Nucleus accumbens (tissue), 56 donors: ENCODE results near the gene RAPGEF4.

Source experiments
- DNase-seq, 56 donors: peaks; one replicate each; lab custom pipeline; 2025; lab: John Stamatoyannopoulos, UW

The RAPGEF4 gene

DNA sequence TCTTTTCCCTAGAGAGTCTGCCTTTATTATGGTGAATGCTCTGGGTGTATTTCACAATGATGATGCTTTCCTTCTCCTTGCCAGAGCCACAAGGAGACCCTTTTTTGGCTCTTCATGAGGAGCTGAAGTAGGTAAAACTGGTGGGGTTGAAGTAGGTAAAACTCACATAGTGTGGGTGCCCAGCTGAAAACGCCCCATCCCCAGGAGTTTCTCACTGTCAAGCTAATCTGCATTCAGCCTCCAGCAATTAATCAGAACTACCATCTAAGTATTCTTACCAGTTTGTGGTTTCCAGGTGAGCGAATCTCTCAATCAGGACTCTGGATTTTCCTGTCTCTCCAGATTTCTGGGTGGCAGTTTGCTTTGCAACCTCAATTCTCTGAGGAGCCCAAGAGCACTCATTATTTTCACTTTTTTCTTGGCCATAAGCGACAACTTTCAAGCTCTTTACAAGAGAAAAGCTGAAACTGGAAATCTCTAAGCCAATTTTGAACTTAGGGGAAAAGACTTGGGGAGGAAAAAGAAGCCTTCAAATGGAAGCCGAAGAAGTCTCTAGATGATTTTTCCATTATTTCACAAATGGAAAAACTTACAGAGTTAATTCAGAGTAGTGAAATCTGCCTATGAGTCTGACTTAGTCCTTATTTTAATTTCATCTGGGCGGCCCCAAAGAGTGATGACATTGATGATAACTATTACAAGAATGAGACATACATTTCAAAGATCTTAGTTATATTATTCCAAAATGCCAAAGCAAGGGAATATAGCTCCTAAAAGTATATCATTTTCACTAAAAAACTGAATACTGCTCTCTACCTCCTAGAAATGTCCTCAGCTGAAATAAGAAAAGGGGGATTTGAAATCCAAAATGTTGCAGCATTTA is 218.6 kb downstream of the RAPGEF4 start:
- no peak for DNase-seq

GRCh38 chr2:172955587-172955986 is 219.9 kb downstream of the RAPGEF4 start:
- no peak for DNase-seq

DNA sequence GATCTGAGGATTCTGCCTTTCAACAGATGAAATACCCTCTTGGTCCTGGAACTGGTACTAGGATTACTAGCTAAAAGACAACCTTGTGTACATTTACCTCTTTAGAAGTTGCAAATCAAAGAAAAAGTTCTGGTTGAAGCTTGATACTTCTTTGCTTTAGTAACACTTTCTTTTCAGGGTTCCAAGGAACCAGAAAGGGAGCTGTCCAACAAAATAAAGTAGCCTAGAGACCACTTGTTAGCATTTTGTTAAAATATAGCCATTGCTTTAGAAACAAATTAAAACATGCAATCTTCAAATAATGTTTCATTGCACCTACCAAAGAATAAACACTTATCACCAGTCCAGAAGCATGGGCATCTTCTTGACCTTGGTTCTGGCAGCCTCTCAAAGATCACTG is 222.1 kb downstream of the RAPGEF4 start:
- DNase-seq = no peak

DNA sequence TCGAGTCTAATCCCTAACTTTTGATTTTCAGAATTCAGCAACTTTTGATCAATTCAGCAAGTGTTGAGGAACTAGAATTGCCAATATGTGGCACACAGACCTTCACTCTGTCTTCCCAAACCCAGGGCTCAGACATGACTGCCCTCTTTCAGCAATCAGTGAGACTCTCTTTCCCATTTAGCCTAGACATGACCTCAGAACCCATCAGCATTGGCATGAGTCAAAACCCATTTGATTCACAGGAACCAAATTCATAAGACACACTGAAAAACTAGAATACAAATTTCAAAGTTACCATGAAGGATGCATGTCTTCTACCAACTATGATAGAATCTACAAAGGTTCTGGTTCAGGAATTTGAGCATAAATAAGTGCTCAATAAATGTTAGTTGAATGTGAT is 226.4 kb downstream of the RAPGEF4 start:
- no peak for DNase-seq

GRCh38 chr2:172962824-172963223 is 227.2 kb downstream of the RAPGEF4 start:
- no peak for DNase-seq

DNA sequence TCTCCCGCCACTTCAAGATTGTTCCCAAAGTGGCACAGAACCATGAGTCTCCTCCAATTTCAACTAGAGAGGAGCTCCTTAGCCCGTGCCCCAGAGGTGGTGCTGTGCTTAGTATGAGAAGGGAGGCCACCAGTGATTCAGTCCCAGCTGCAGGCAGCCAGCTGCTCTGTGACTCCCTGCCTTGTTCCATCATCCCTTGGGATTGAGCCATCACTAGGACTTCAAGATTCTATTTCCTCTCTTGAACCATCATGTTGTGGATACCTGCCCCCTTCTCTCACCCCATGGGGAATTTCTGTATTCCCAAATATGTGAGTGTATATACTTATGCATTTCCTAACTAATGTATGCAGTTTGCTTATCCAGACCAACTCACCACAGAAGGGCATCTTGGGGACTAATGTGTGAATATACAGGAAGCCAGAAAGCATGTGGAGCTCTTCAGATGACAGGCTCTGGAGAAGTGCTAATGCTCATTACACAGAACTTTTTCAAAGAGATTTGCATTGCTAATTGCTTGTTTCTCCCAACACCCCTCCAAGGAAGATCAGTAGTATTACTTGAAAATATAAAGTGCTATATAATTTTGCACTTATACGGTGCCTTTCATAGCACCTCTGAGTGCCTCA is 229.0 kb downstream of the RAPGEF4 start:
- no peak for DNase-seq

GRCh38 chr2:172965433-172966212 is 230.0 kb downstream of the RAPGEF4 start:
- no peak for DNase-seq

DNA sequence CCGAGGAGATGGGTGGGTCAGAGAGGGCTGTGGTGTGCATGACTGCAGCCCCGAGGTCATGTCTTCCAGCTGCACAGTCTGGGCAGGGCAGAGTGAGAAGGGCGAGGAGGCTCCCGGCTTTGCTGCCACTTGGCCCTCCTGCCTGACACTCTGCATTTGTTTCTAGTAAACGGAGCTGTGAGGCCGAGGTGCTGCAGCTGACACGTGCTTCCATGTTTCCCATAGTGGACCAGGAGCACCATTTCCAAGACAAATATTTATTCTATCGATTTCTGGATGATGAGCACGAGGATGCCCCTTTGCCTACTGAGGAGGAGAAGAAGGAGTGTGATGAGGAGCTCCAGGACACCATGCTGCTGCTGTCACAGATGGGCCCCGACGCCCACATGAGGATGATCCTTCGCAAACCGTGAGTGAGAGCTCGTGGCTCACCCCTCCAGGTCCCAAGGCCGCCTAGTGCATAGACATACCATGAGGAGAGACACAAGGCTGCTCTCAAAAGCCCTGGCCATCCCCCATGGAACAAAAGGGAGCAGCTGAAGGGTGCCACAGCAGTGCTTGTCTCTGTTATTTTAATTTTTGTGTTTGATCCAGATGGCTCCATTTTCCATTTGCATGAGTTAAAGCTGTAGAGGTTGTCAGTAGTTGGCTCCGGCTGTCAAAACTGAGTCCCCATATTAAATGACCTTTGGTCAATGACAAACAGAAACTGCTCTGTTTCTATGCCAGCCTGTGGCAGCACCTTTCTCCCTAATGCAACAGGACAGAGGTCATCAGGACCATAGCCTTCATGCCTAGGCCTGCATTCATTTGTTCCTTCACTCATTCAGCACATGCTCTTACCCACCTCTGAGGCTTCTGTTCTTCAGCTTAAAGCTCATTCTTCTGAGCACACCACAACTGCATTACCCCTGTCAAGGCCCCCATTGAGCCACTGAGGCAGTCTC is 231.7 kb downstream of the RAPGEF4 start:
- DNase-seq = no peak

DNA sequence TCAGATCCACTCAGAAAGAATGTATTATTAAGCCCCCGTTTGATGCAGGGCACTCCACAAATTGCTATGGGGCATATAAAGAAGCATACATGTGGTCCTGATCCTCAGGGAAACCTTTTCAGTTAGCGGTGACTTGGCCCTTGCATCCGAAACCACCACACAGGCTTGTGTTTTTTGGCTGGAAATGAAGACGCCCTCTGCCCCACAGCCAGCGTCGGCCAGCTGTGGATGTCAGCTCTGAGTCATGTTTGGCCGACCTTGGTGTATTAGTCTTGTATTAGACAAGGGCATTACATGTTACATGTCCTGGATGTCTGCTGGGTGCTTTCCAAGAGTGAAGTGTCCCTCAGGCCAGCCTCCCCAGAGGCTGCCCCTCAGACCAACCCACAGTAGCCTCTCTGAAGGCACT is 232.4 kb downstream of the RAPGEF4 start:
- DNase-seq = no peak

DNA sequence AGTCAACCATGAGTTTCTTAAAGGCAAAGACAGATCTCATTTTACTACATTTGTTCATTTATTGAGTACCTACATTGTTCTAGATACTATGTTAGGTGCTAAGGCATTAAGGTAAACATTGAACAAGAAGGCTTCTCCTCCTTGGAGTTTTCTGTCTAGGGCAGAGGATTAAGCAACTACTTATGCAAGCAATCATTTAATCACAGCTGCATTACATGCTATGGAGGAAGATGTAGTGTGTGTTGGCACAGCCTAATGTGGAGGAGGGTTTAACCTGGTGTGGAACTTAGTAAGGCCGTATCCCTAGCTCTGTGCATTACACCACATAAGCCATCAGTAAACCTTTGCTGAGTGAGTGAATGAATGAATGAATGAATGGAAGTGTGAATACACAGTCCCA is 233.5 kb downstream of the RAPGEF4 start:
- no peak for DNase-seq

- no peak for DNase-seq
Measured at GRCh38 chr2:172969609-172970008, 234.0 kb downstream of the RAPGEF4 start.

DNA sequence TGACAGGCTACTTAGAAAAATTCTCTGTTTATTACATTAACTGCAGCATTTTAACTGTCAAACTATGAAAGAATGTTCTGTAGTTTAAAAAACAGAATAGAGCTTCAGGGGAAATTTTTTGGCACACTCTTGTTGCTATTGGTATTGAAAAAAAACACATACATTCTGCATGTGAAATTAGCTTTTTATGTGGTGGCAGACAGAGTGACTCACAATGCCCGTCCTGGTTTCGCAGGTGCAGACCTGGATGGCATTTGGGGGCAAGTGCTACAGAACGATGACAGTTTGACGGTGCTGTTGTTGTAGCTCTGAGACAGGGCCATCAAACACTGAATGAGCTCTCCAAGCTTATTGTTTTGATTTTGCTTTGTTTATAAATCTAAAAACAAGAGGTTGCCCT is 235.0 kb downstream of the RAPGEF4 start:
- DNase-seq = peak in 1 of 56 donors; percentile 31

- peak in 2 of 56 donors; percentile 5 for DNase-seq
Measured at GRCh38 chr2:172972005-172972619, 236.5 kb downstream of the RAPGEF4 start.

DNA sequence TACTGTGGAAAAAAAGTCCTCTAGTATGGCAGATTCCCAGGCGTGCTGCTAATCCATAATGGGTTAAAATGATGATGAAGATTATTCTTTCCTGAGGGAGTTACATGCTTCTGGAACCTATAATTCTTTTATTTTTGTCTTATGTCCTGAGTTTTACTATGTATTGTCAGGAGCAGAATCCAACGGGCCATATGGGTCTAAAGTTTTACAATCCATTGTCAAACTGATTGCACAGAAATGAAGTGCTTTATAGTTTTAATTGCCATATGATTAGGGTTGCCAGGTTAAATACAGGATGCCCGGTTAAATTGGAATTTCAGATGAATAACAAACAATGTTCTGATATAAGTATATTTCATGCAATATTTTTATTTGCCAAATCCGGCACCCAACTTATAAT is 239.1 kb downstream of the RAPGEF4 start:
- no peak for DNase-seq

GRCh38 chr2:172976116-172976515 is 240.5 kb downstream of the RAPGEF4 start:
- no peak for DNase-seq

GRCh38 chr2:172976816-172977215 is 241.2 kb downstream of the RAPGEF4 start:
- no peak for DNase-seq

- peak in 3 of 56 donors; percentile 2 to 6 (median 5) for DNase-seq
Measured at GRCh38 chr2:172977270-172978062, 241.8 kb downstream of the RAPGEF4 start.

GRCh38 chr2:172978063-172978383 is 242.4 kb downstream of the RAPGEF4 start:
- DNase-seq = no peak
